ENCODE data around the gene SLC22A23. TPM values are rescaled to one million over a fixed set of nuclear protein-coding genes. Genes with fewer than 3 reads are reported as not detected.
A peak's percentile ranks its signal among the peaks of the same experiment; 100 is the strongest.

The SLC22A23 gene
- total and polyA plus RNA-seq, 8 donors, result 4.9 to 27.9 (median 14.2) TPM

GRCh38 chr6:3480009-3480408 lies 23.2 kb upstream of the SLC22A23 start:
- ATAC-seq (no peak), DNase-seq (no peak), FAIRE-seq (no peak)
- H3K4me1 ChIP-seq, result no peaks in the 10 kb centered on the region
- no peaks in the 10 kb centered on the region for H3K36me3 ChIP-seq
- H3K4me3 ChIP-seq, result no peak overlapping the region
- intact Hi-C loops (cut with DNase I), result no loop called here
- H3K27ac ChIP-seq, result no peak overlapping the region
- H3K27me3 ChIP-seq, result no peaks in the 10 kb centered on the region
- no peaks in the 10 kb centered on the region for H3K9me3 ChIP-seq
- TF ChIP-seq CTCF (IDR thresholded peaks at IDR 0.05), result no peak

GRCh38 chr6:3473773-3474172 lies 16.9 kb upstream of the SLC22A23 start:
- no peaks in the 10 kb centered on the region for H3K4me1 ChIP-seq
- WGBS, 2 donors, result 89 to 94% methylated on average over 5 of the region's 5 CpGs
- H3K4me3 ChIP-seq, result no peak overlapping the region
- H3K36me3 ChIP-seq, result no peaks in the 10 kb centered on the region
- no peak for TF ChIP-seq CTCF (IDR thresholded peaks at IDR 0.05)
- ATAC-seq (no peak), DNase-seq (no peak), FAIRE-seq (no peak)
- no peaks in the 10 kb centered on the region for H3K27me3 ChIP-seq
- intact Hi-C loops (cut with DNase I), result no loop called here
- no peaks in the 10 kb centered on the region for H3K9me3 ChIP-seq
- H3K27ac ChIP-seq, result no peak overlapping the region

GRCh38 chr6:3471711-3472110 lies 14.9 kb upstream of the SLC22A23 start:
- no peak for FAIRE-seq

GRCh38 chr6:3471286-3471685 lies 14.4 kb upstream of the SLC22A23 start:
- TF ChIP-seq CTCF (IDR thresholded peaks at IDR 0.05), result no peak
- H3K4me3 ChIP-seq, result no peak overlapping the region
- DNase-seq (no peak), FAIRE-seq (no peak), ATAC-seq (peak in 2 of 4 donors; percentile 31 to 50)
- 52 to 55% methylated on average over 5 of the region's 5 CpGs for WGBS, 2 donors
- H3K27me3 ChIP-seq, result no peaks in the 10 kb centered on the region
- intact Hi-C loops (cut with DNase I), result no loop called here
- no peaks in the 10 kb centered on the region for H3K36me3 ChIP-seq
- H3K27ac ChIP-seq, result no peak overlapping the region
- no peaks in the 10 kb centered on the region for H3K4me1 ChIP-seq
- H3K9me3 ChIP-seq, result no peaks in the 10 kb centered on the region

More at GRCh38 chr6:3471711-3472110, 14.9 kb upstream of the SLC22A23 start:
- Histone ChIP-seq H3K4me3 (no peak overlapping the region), H3K27me3 (no peaks in the 10 kb centered on the region), H3K4me1 (no peaks in the 10 kb centered on the region), H3K9me3 (no peaks in the 10 kb centered on the region), H3K27ac (no peak overlapping the region), H3K36me3 (no peaks in the 10 kb centered on the region)
- peak in 3 of 4 donors; percentile 46 to 53 (median 51) for ATAC-seq
- 57 to 59% methylated on average over 3 of the region's 3 CpGs for WGBS, 2 donors
- no peak for DNase-seq
- intact Hi-C loops (cut with DNase I), result no loop called here
- TF ChIP-seq CTCF (IDR thresholded peaks at IDR 0.05), result no peak

GRCh38 chr6:3468585-3468984 lies 11.7 kb upstream of the SLC22A23 start:
- no peaks in the 10 kb centered on the region for H3K4me1 ChIP-seq
- H3K27ac ChIP-seq, result no peak overlapping the region
- no peaks in the 10 kb centered on the region for H3K27me3 ChIP-seq
- intact Hi-C loops (cut with DNase I), result no loop called here
- 90 to 92% methylated on average over 9 of the region's 9 CpGs for WGBS, 2 donors
- ATAC-seq (no peak), DNase-seq (no peak), FAIRE-seq (no peak)
- no peaks in the 10 kb centered on the region for H3K36me3 ChIP-seq
- H3K4me3 ChIP-seq, result no peak overlapping the region
- H3K9me3 ChIP-seq, result no peaks in the 10 kb centered on the region
- no peak for TF ChIP-seq CTCF (IDR thresholded peaks at IDR 0.05)
